Measurements from ENCODE around the gene DIAPH2. TPM values are rescaled to one million over a fixed set of nuclear protein-coding genes. Genes with fewer than 3 reads are reported as not detected.

Gene DIAPH2
- total and polyA plus RNA-seq, 4 donors, result 7.2 to 57.6 (median 15.5) TPM

DNA sequence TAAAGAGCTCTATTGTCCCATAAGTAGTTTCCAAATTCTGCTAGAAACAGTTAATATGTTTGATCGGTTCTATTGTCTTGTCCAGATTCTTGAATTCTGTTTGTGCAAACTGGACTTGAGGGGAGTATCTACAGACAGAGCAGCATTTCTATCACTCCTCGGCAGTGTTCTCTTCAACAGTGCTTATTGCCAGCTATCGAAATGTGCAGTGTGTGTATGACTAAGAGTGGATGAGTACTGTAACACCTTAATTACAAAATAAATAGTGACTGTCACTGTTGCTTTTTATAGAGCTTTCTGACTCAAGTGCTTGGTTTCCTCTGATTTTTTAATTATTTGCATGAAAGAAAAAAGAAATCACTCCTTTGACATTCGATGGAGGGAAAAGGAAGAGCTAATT is 473.6 kb downstream of the DIAPH2 start:
- DNase-seq (no peak), ATAC-seq (ENCODE audit: insufficient read depth, low FRiP score) (no peak)
- Histone ChIP-seq H3K36me3 (ENCODE audit: control insufficient read depth in 4 of 4, insufficient read depth in 4 of 4, low read length in 4 of 4) (peaks cover 0 to 1% (median 0%) of the 10 kb centered on the region in 4 donors), H3K27ac (ENCODE audit: low read depth in 1 of 2, low read length in 1 of 2) (no peak overlapping the region), H3K9me3 (ENCODE audit: control insufficient read depth in 4 of 4, insufficient read depth in 3 of 4, low read length in 3 of 4) (no peaks in the 10 kb centered on the region), H3K9ac (ENCODE audit: insufficient read depth in 1 of 2, low read length in 2 of 2) (no peak overlapping the region), H3K4me3 (no peak overlapping the region), H3K27me3 (ENCODE audit: control insufficient read depth in 3 of 3, insufficient read depth in 3 of 3, low read length in 2 of 3) (peaks cover 0 to 16% (median 10%) of the 10 kb centered on the region in 3 donors), H3K4me1 (ENCODE audit: control insufficient read depth in 5 of 5, insufficient read depth in 5 of 5, low read length in 5 of 5) (no peaks in the 10 kb centered on the region)
- TF ChIP-seq, protein P1, sequence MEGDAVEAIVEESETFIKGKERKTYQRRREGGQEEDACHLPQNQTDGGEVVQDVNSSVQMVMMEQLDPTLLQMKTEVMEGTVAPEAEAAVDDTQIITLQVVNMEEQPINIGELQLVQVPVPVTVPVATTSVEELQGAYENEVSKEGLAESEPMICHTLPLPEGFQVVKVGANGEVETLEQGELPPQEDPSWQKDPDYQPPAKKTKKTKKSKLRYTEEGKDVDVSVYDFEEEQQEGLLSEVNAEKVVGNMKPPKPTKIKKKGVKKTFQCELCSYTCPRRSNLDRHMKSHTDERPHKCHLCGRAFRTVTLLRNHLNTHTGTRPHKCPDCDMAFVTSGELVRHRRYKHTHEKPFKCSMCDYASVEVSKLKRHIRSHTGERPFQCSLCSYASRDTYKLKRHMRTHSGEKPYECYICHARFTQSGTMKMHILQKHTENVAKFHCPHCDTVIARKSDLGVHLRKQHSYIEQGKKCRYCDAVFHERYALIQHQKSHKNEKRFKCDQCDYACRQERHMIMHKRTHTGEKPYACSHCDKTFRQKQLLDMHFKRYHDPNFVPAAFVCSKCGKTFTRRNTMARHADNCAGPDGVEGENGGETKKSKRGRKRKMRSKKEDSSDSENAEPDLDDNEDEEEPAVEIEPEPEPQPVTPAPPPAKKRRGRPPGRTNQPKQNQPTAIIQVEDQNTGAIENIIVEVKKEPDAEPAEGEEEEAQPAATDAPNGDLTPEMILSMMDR (IDR thresholded peaks at IDR 0.05; ENCODE audit: control extremely low read depth, extremely low read depth), result no peak
- WGBS, 2 donors, result 68 to 89% methylated on average over 4 of the region's 4 CpGs

DNA sequence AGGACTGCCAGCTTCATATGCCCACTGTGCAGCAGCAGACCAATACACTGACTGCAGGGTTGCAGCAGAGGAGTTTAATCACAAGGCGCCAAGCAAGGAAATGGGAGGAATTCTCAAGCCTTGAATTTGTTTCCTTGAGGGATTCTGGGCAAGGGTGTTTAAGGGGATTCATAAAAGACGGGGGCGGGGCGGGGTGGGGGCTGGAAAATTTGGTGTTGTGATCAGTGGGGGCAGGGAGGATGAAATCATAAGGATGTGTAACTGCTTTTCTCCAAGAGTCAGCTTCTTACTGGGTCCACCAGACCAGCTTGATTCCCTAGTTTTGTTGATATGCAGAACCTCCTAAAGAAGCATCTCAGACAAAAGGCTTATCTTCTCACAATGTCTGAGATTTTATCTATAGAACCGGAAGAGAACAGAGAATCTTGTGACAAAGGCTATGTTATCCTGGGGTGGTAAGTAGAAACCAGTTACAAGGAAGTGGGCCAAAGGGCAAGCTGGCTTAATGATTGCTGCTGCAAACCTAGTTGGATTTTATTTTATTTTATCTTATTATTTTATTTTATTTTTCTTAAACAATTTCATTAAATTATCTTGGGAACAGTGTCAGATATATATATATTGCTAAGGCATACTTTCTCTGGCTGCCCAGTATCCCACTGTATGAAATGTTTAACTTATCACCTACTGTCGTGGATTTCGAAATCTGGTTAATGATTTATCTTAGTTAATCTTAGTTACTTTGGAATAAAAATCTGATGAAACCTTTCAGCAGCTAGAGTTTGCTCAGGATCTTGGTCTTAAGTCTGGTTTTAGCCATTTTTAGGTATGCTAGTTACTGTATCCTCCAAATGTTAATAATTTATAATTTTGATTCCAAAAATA is 475.5 kb downstream of the DIAPH2 start:
- peaks cover 0 to 14% (median 10%) of the 10 kb centered on the region in 3 donors for H3K27me3 ChIP-seq (ENCODE audit: control insufficient read depth in 3 of 3, insufficient read depth in 3 of 3, low read length in 2 of 3)
- TF ChIP-seq, protein P1 (IDR thresholded peaks at IDR 0.05; ENCODE audit: control extremely low read depth, extremely low read depth), result no peak
- ATAC-seq (ENCODE audit: insufficient read depth, low FRiP score), result no peak
- no peak overlapping the region for H3K4me3 ChIP-seq
- no peaks in the 10 kb centered on the region for H3K4me1 ChIP-seq (ENCODE audit: control insufficient read depth in 5 of 5, insufficient read depth in 5 of 5, low read length in 5 of 5)
- no peak overlapping the region for H3K27ac ChIP-seq (ENCODE audit: low read depth in 1 of 2, low read length in 1 of 2)
- peaks cover 0 to 1% (median 0%) of the 10 kb centered on the region in 4 donors for H3K36me3 ChIP-seq (ENCODE audit: control insufficient read depth in 4 of 4, insufficient read depth in 4 of 4, low read length in 4 of 4)
- H3K9me3 ChIP-seq (ENCODE audit: control insufficient read depth in 4 of 4, insufficient read depth in 3 of 4, low read length in 3 of 4), result no peaks in the 10 kb centered on the region
- peak in 1 of 3 donors; percentile 4 for DNase-seq
- WGBS, 2 donors, result 49 to 66% methylated on average over 7 of the region's 7 CpGs
- H3K9ac ChIP-seq (ENCODE audit: insufficient read depth in 1 of 2, low read length in 2 of 2), result no peak overlapping the region

DNA sequence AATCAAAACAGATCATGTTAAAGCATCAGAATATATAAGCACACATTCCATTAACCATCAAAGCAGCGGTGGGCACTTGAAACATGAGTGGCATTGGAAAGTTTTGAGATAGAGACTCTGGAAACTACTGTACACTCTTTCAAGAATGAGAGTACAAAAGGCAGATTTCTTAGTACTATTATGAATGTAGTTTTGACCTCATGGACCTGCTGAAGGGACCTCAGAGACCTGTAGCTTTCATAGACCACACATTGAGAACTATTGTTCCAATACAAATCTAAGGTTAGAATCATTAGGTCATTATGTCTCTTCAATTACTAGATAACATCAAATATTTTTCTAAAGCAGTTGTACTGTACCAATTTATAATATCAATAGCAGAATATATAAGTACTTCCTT is 482.7 kb downstream of the DIAPH2 start:
- Histone ChIP-seq H3K9me3 (ENCODE audit: control insufficient read depth in 4 of 4, insufficient read depth in 3 of 4, low read length in 3 of 4) (no peaks in the 10 kb centered on the region), H3K36me3 (ENCODE audit: control insufficient read depth in 4 of 4, insufficient read depth in 4 of 4, low read length in 4 of 4) (peaks cover 0 to 1% (median 0%) of the 10 kb centered on the region in 4 donors), H3K4me3 (no peak overlapping the region), H3K9ac (ENCODE audit: insufficient read depth in 1 of 2, low read length in 2 of 2) (no peak overlapping the region), H3K27me3 (ENCODE audit: control insufficient read depth in 3 of 3, insufficient read depth in 3 of 3, low read length in 2 of 3) (peaks cover 0 to 15% (median 0%) of the 10 kb centered on the region in 3 donors), H3K4me1 (ENCODE audit: control insufficient read depth in 5 of 5, insufficient read depth in 5 of 5, low read length in 5 of 5) (no peaks in the 10 kb centered on the region), H3K27ac (ENCODE audit: low read depth in 1 of 2, low read length in 1 of 2) (no peak overlapping the region)
- ATAC-seq (ENCODE audit: insufficient read depth, low FRiP score), result no peak
- DNase-seq, result no peak
- 67 to 84% methylated on average over 1 of the region's 1 CpG for WGBS, 2 donors
- TF ChIP-seq, protein P1 (IDR thresholded peaks at IDR 0.05; ENCODE audit: control extremely low read depth, extremely low read depth), result no peak
